Nephron progenitor cell (in vitro differentiated cells): Measurements from ENCODE around the gene ZNF354C.
A peak's percentile ranks its signal among the peaks of the same experiment; 100 is the strongest.

Experiments
- DNase-seq: peaks from one replicate; pipeline ENCODE4 v3.0.0; 2021
- H3K27ac Mint-ChIP-seq: 2 replicates; pipeline ENCODE4 v1.8.0; 2021; ENCODE audit warnings: mild to moderate bottlenecking, moderate library complexity, mixed read lengths
- H3K27me3 Mint-ChIP-seq: 2 replicates; pipeline ENCODE4 v1.8.0; 2021; ENCODE audit warnings: mild to moderate bottlenecking, low read depth, mixed read lengths; ENCODE audit not compliant: poor library complexity
- H3K36me3 Mint-ChIP-seq: 2 replicates; pipeline ENCODE4 v1.8.0; 2021; ENCODE audit warnings: low read depth, mixed read lengths
- H3K4me1 Mint-ChIP-seq: 2 replicates; pipeline ENCODE4 v1.8.0; 2021; ENCODE audit warnings: mixed read lengths
- H3K4me3 Mint-ChIP-seq: 2 replicates; pipeline ENCODE4 v1.8.0; 2021; ENCODE audit warnings: mild to moderate bottlenecking, moderate library complexity, mixed read lengths
- H3K9me3 Mint-ChIP-seq: 2 replicates; pipeline ENCODE4 v1.8.0; 2021; ENCODE audit warnings: mild to moderate bottlenecking, moderate library complexity, mixed read lengths
- TF ChIP-seq, protein P1 (sequence below): fragments of 200-600 bp; sonication (generic); IDR thresholded peaks from 2 replicates; pipeline ENCODE4 v1.5.0; 2021; ENCODE audit warnings: antibody characterized with exemption

Gene ZNF354C

DNA sequence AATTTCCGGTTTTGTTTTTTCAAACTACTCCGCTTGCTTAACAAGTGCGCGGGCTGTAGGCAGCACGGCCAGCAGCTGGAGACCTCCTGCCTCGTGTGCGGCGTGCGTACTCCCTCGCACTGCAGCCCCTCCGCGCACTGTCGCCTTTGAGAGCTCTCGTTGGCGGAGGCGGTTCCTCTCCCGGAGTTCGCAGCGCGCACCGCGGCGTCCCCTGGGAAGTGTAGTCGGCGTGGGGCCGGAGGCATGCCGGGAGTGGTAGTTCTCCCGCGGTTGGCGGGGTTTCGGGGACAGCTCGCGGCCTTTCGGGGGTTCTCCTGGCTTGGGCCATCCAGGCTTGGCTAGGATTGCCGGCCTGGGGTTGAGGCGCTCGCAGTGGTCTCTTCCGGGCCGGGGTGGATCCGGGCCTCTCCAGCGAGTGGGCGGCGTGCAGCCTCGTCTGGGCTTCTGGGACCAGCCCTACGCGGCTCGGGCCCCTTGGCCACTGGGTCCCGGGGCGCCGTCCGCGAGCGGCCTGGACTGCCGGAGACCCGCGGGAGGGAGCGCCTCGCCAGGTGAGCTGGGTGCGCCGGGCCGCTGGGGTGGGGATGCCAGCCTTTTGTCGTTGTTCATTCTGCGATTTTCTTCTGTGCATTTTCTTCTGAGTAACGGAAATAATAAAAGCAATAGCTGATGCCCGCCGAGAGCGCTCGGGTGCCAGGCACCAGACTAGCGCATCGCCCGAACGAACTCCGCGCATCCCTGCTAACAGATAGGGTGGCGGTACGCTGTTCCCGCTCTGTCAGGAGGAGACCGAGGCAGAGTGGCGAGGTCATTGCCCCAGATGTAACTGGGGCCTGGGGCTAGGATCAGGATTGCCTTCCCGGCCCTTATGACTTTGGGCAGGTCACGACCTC lies at the start of gene ZNF354C:
Gene ZNF354C, plus strand, starts transcription at position 258 of the 893 bp plus-strand sequence. CDS start 1,696 bp downstream, outside the sequence.
- Mint-ChIP-seq H3K4me1 (no peaks in the 10 kb centered on the region), H3K27ac (no peak within 1 kb of the TSS), H3K27me3 (peaks cover 15% of the 10 kb centered on the region), H3K4me3 (peak within 1 kb of the TSS; percentile 84), H3K36me3 (peaks cover 53% of the 10 kb centered on the region), H3K9me3 (peaks cover 80% of the 10 kb centered on the region)
- DNase-seq, result peak; percentile 68
- TF ChIP-seq, protein P1, sequence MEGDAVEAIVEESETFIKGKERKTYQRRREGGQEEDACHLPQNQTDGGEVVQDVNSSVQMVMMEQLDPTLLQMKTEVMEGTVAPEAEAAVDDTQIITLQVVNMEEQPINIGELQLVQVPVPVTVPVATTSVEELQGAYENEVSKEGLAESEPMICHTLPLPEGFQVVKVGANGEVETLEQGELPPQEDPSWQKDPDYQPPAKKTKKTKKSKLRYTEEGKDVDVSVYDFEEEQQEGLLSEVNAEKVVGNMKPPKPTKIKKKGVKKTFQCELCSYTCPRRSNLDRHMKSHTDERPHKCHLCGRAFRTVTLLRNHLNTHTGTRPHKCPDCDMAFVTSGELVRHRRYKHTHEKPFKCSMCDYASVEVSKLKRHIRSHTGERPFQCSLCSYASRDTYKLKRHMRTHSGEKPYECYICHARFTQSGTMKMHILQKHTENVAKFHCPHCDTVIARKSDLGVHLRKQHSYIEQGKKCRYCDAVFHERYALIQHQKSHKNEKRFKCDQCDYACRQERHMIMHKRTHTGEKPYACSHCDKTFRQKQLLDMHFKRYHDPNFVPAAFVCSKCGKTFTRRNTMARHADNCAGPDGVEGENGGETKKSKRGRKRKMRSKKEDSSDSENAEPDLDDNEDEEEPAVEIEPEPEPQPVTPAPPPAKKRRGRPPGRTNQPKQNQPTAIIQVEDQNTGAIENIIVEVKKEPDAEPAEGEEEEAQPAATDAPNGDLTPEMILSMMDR, result no peak

DNA sequence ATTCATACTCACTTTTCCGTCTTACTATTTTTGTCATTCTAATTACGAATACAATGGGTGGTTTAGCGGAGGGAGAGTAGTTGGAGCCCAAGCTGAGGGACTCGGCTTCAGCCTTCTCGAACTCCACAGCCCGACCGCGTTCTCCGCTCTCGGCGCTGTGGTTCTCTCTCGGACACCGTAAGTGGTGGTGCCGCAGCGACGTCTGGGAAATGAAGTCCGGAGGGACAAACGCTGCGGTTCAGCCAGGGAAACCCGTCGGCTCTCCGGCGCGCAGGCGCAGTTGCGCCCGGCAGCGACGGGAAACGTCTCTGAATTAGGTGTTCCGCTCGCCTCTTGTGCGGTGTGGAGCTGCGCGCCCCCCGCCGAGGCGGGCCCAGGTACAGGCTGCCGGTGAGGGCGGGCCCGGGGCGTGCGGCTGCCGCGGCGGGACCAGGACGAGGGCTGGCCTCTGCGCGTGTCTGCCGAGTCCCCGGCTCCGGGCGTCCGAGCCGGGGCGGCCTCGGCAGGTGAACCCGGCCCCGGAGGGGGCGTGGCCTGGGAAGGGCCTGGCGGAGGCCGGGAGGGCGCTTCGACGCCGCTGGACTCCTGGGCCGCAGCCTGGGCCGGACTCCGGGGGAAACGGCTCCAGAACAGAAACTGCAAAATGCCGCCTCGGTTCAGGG lies 36.5 kb upstream of the ZNF354C start, which contains the start of gene ZNF879:
Gene ZNF879, plus strand, starts transcription at position 277 of the 662 bp plus-strand sequence. CDS start 1,201 bp downstream, outside the sequence.
- Mint-ChIP-seq H3K9me3 (peaks cover 89% of the 10 kb centered on the region), H3K36me3 (peaks cover 51% of the 10 kb centered on the region), H3K4me1 (peaks cover 4% of the 10 kb centered on the region), H3K4me3 (peak within 1 kb of the TSS; percentile 93), H3K27me3 (peaks cover 13% of the 10 kb centered on the region), H3K27ac (no peak within 1 kb of the TSS)
- TF ChIP-seq, protein P1, result no peak
- peak; percentile 89 for DNase-seq

DNA sequence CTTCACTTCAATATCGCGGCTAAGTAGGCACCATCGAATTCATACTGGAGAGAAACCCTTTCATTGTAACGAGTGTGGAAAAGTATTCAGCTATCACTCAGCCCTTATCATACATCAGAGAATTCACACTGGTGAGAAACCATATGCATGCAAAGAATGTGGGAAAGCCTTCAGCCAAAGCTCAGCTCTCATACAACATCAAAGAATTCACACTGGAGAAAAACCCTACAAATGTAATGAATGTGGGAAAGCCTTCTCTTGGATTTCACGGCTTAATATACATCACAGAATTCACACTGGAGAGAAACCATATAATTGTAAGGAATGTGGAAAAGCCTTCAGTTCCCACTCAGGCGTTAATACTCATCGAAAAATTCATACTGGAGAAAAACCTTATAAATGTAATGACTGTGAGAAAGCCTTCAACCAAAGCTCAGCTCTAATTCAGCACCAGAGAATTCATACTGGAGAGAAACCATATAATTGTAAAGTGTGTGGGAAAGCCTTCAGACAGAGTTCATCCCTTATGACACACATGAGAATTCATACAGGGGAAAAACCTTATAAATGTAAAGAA lies 27.1 kb upstream of the ZNF354C start:
- Mint-ChIP-seq H3K4me1 (no peaks in the 10 kb centered on the region), H3K27ac (no peak overlapping the region), H3K4me3 (no peak overlapping the region), H3K36me3 (peaks cover 86% of the 10 kb centered on the region), H3K27me3 (peaks cover 4% of the 10 kb centered on the region), H3K9me3 (peaks cover 99% of the 10 kb centered on the region)
- TF ChIP-seq, protein P1, result no peak
- no peak for DNase-seq

DNA sequence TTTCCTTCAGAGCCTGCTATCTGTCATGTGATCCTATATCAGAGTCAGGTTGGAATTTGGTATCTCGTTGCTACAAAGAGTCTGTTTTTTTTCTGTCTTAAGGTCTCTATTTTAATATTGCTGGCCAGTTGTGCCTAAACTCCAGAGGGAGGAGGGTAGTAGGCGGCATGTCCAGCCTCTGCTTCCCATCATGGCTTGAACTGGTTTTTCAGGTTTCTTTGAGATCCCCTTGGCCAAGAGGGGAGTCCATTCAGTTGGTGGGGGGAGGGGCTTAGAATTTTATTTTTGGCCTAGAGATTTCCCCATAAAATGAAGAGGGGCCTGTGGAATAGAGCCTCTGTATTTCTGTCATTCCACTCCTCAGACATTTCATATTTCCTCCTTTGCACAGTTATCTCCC lies 15.4 kb upstream of the ZNF354C start:
- Mint-ChIP-seq H3K27me3 (peaks cover 3% of the 10 kb centered on the region), H3K27ac (no peak overlapping the region), H3K9me3 (peaks cover 83% of the 10 kb centered on the region), H3K4me3 (no peak overlapping the region), H3K4me1 (no peaks in the 10 kb centered on the region), H3K36me3 (no peaks in the 10 kb centered on the region)
- TF ChIP-seq, protein P1, result no peak
- DNase-seq, result no peak

DNA sequence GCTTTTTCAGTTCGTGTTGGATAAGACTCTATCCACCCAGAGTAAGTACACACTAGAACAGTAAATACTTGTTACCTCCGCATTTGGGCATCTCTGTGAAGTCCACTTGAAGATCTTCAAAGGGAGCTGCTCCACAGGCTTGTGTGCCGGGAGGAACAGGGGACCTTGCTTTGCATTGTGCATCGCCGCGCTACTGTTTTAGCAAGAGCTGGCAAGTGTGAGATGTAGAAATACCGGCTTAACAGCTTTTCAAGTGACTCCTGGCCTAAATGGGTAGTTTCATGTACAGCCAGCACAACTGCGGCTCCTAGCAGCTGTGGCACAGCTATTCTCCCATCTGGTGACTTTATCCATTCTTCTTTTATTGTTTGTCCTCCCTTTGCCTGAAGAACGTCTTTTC lies 8.4 kb upstream of the ZNF354C start:
- no peak overlapping the region for H3K4me3 Mint-ChIP-seq
- no peaks in the 10 kb centered on the region for H3K4me1 Mint-ChIP-seq
- no peak overlapping the region for H3K27ac Mint-ChIP-seq
- peaks cover 76% of the 10 kb centered on the region for H3K9me3 Mint-ChIP-seq
- TF ChIP-seq, protein P1, result no peak
- DNase-seq, result no peak
- peaks cover 3% of the 10 kb centered on the region for H3K27me3 Mint-ChIP-seq
- no peaks in the 10 kb centered on the region for H3K36me3 Mint-ChIP-seq
